ENCODE results near the gene COL4A6.

Gene COL4A6

GRCh38 chrX:108123591-108124366 is 314.4 kb downstream of the COL4A6 start:
- H3K27ac ChIP-seq, result no peak overlapping the region
- no peak overlapping the region for H3K9ac ChIP-seq (ENCODE audit: insufficient read length)
- no peaks in the 10 kb centered on the region for H3K9me3 ChIP-seq (ENCODE audit: low read depth, low read length)
- H3K36me3 ChIP-seq (ENCODE audit: insufficient read depth, low read length), result no peaks in the 10 kb centered on the region
- DNase-seq (ENCODE audit: low read depth, low spot score), result no peak
- TF ChIP-seq FOXP2 (optimal IDR thresholded peaks at IDR 0.05; ENCODE audit: control extremely low read depth, extremely low read length, insufficient read depth), result no peak
- no peak for TF ChIP-seq POLR2AphosphoS5 (IDR thresholded peaks at IDR 0.05; ENCODE audit: borderline replicate concordance, low read depth, low read length)
- TF ChIP-seq EZH2 (IDR thresholded peaks at IDR 0.05), result no peak
- H3K4me3 ChIP-seq, result no peak overlapping the region

GRCh38 chrX:108122748-108123147 is 315.5 kb downstream of the COL4A6 start:
- no peak overlapping the region for H3K27ac ChIP-seq
- no peak overlapping the region for H3K9ac ChIP-seq (ENCODE audit: insufficient read length)
- no peak for DNase-seq (ENCODE audit: low read depth, low spot score)

GRCh38 chrX:108121291-108121690 is 316.9 kb downstream of the COL4A6 start:
- Histone ChIP-seq H3K4me3 (no peak overlapping the region), H3K9me3 (ENCODE audit: low read depth, low read length) (no peaks in the 10 kb centered on the region)
- TF ChIP-seq EZH2 (IDR thresholded peaks at IDR 0.05), result no peak

More at GRCh38 chrX:108122748-108123147, 315.5 kb downstream of the COL4A6 start:
- Histone ChIP-seq H3K9me3 (ENCODE audit: low read depth, low read length) (no peaks in the 10 kb centered on the region), H3K36me3 (ENCODE audit: insufficient read depth, low read length) (no peaks in the 10 kb centered on the region), H3K4me3 (no peak overlapping the region)
- TF ChIP-seq FOXP2 (optimal IDR thresholded peaks at IDR 0.05; ENCODE audit: control extremely low read depth, extremely low read length, insufficient read depth) (no peak), POLR2AphosphoS5 (IDR thresholded peaks at IDR 0.05; ENCODE audit: borderline replicate concordance, low read depth, low read length) (no peak), EZH2 (IDR thresholded peaks at IDR 0.05) (no peak)

GRCh38 chrX:108117988-108118387 is 320.2 kb downstream of the COL4A6 start:
- Histone ChIP-seq H3K9ac (ENCODE audit: insufficient read length) (no peak overlapping the region), H3K27ac (no peak overlapping the region), H3K36me3 (ENCODE audit: insufficient read depth, low read length) (no peaks in the 10 kb centered on the region), H3K4me3 (no peak overlapping the region), H3K9me3 (ENCODE audit: low read depth, low read length) (no peaks in the 10 kb centered on the region)
- no peak for DNase-seq (ENCODE audit: low read depth, low spot score)
- TF ChIP-seq FOXP2 (optimal IDR thresholded peaks at IDR 0.05; ENCODE audit: control extremely low read depth, extremely low read length, insufficient read depth) (no peak), EZH2 (IDR thresholded peaks at IDR 0.05) (no peak), POLR2AphosphoS5 (IDR thresholded peaks at IDR 0.05; ENCODE audit: borderline replicate concordance, low read depth, low read length) (no peak)

More at GRCh38 chrX:108121291-108121690, 316.9 kb downstream of the COL4A6 start:
- Histone ChIP-seq H3K27ac (no peak overlapping the region), H3K9ac (ENCODE audit: insufficient read length) (no peak overlapping the region), H3K36me3 (ENCODE audit: insufficient read depth, low read length) (no peaks in the 10 kb centered on the region)
- no peak for DNase-seq (ENCODE audit: low read depth, low spot score)

GRCh38 chrX:108114541-108114940 is 323.7 kb downstream of the COL4A6 start:
- Histone ChIP-seq H3K27ac (no peak overlapping the region), H3K36me3 (ENCODE audit: insufficient read depth, low read length) (no peaks in the 10 kb centered on the region), H3K4me3 (no peak overlapping the region), H3K9ac (ENCODE audit: insufficient read length) (no peak overlapping the region), H3K9me3 (ENCODE audit: low read depth, low read length) (no peaks in the 10 kb centered on the region)
- TF ChIP-seq EZH2 (IDR thresholded peaks at IDR 0.05) (no peak), FOXP2 (optimal IDR thresholded peaks at IDR 0.05; ENCODE audit: control extremely low read depth, extremely low read length, insufficient read depth) (no peak), POLR2AphosphoS5 (IDR thresholded peaks at IDR 0.05; ENCODE audit: borderline replicate concordance, low read depth, low read length) (no peak)
- DNase-seq (ENCODE audit: low read depth, low spot score), result no peak
